ENCODE data around the gene HIPK2. TPM values are rescaled to one million over a fixed set of nuclear protein-coding genes. Genes with fewer than 3 reads are reported as not detected.

HIPK2 gene
- total and polyA plus RNA-seq, 2 donors: 8.5 to 9.8 TPM

- DNase-seq (ENCODE audit: extremely low spot score): no peak
- WGBS: 86% methylated on average over 3 of the region's 3 CpGs
- Histone ChIP-seq H3K4me1 (ENCODE audit: insufficient read depth) (no peaks in the 10 kb centered on the region), H3K4me3 (ENCODE audit: low read depth, low read length) (no peak overlapping the region), H3K36me3 (ENCODE audit: insufficient read depth) (no peaks in the 10 kb centered on the region), H3K27ac (ENCODE audit: low read depth) (no peak overlapping the region)
Measured at GRCh38 chr7:139807009-139807408, 29.2 kb upstream of the HIPK2 start.

DNA sequence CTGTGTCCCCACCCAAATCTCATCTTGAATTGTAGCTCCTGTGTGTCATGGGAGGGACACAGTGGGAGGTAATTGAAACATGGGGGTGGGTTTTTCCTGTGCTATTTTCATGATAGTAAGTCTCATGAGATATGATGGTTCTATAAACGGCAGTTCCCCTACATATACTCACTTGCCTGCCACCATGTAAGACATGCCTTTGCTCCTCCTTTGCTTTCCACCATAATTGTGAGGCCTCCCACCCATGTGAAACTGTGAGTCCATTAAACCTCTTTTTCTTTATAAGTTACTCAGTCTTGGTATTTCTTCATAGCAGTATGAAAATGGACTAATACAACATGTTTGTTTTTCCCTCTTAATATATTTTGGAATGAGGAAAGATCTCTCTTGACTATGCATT lies 26.8 kb upstream of the HIPK2 start:
- H3K4me3 ChIP-seq (ENCODE audit: low read depth, low read length): no peak overlapping the region
- WGBS: 90% methylated on average over 1 of the region's 1 CpG

GRCh38 chr7:139799586-139799985 lies 21.8 kb upstream of the HIPK2 start:
- no peak overlapping the region for H3K27ac ChIP-seq (ENCODE audit: low read depth)
- 65% methylated on average over 2 of the region's 2 CpGs for whole genome bisulfite sequencing
- no peaks in the 10 kb centered on the region for H3K36me3 ChIP-seq (ENCODE audit: insufficient read depth)
- H3K4me3 ChIP-seq (ENCODE audit: low read depth, low read length): no peak overlapping the region
- DNase-seq (ENCODE audit: extremely low spot score): no peak
- H3K4me1 ChIP-seq (ENCODE audit: insufficient read depth): no peaks in the 10 kb centered on the region

More for the DNA sequence above, 26.8 kb upstream of the HIPK2 start:
- no peak overlapping the region for H3K27ac ChIP-seq (ENCODE audit: low read depth)
- no peaks in the 10 kb centered on the region for H3K4me1 ChIP-seq (ENCODE audit: insufficient read depth)
- H3K36me3 ChIP-seq (ENCODE audit: insufficient read depth): no peaks in the 10 kb centered on the region
- no peak for DNase-seq (ENCODE audit: extremely low spot score)

DNA sequence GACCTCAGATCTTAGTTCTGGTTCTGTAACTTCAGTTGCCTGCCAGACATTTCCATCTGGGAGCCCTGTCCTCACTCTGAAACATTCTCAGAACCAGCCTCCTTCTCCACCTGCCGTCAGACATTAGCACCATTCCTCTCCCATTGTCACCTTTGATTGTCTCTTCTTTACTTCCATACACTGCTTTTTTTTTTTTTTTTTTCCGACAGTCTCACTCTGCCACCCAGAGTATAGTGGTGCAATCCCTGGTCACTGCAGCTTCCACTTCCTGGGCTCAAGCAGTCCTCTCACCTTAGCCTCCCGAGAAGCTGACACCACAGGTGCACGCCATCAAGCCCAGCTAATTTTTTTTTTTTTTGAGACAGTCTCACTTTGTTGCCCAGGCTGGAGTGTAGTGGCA lies 21.1 kb upstream of the HIPK2 start:
- 68% methylated on average over 4 of the region's 4 CpGs for WGBS
- DNase-seq (ENCODE audit: extremely low spot score): no peak
- Histone ChIP-seq H3K36me3 (ENCODE audit: insufficient read depth) (no peaks in the 10 kb centered on the region), H3K27ac (ENCODE audit: low read depth) (no peak overlapping the region), H3K4me1 (ENCODE audit: insufficient read depth) (no peaks in the 10 kb centered on the region), H3K4me3 (ENCODE audit: low read depth, low read length) (no peak overlapping the region)

DNA sequence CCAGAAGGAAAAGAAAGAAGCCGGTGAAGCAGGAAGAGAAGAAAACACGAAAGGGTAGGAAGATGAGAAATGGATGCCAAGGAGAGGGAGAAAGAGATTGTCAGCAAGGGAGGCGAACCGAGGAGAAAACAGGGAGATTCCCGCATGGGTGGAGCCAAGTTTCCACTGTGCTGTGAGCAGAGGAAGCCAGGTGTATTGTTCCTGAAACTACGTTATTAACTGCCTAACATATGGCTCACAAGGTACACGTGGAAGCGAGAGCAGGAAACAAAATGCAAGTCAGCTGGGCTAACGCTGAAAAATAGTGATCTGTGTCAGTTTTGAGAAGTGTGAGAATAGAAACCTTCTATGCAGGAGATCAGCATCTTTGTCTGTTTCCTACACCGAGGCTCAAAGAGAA lies 20.4 kb upstream of the HIPK2 start:
- no peak overlapping the region for H3K4me3 ChIP-seq (ENCODE audit: low read depth, low read length)
- no peaks in the 10 kb centered on the region for H3K4me1 ChIP-seq (ENCODE audit: insufficient read depth)
- H3K36me3 ChIP-seq (ENCODE audit: insufficient read depth): no peaks in the 10 kb centered on the region
- 60% methylated on average over 10 of the region's 10 CpGs for WGBS
- DNase-seq (ENCODE audit: extremely low spot score): no peak
- no peak overlapping the region for H3K27ac ChIP-seq (ENCODE audit: low read depth)

GRCh38 chr7:139797607-139798006 lies 19.8 kb upstream of the HIPK2 start:
- DNase-seq (ENCODE audit: extremely low spot score): no peak
- H3K4me3 ChIP-seq (ENCODE audit: low read depth, low read length): no peak overlapping the region
- H3K27ac ChIP-seq (ENCODE audit: low read depth): no peak overlapping the region
- H3K4me1 ChIP-seq (ENCODE audit: insufficient read depth): no peaks in the 10 kb centered on the region
- WGBS: 81% methylated on average over 2 of the region's 2 CpGs
- H3K36me3 ChIP-seq (ENCODE audit: insufficient read depth): no peaks in the 10 kb centered on the region

DNA sequence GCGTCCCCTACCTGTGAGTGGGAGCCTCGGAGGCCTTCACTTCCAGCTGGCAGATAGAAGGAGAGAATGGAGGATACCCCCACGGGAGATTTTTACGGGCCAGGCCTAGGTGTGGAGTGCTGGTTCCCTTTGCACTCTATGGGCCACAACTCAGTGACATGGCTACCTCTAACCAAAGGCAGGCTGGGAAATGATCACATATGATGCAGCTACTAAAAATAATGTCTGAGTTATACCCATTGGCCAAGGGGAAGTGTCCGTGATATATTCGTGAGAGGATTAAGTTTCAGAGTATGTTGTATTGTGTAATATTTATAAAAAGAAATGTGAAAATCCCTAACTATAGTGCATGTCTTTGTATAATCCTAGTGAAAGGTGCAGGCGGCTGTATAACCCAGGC lies 13.5 kb upstream of the HIPK2 start:
- Histone ChIP-seq H3K4me1 (ENCODE audit: insufficient read depth) (no peaks in the 10 kb centered on the region), H3K27ac (ENCODE audit: low read depth) (no peak overlapping the region), H3K36me3 (ENCODE audit: insufficient read depth) (no peaks in the 10 kb centered on the region), H3K4me3 (ENCODE audit: low read depth, low read length) (no peak overlapping the region)
- WGBS: 90% methylated on average over 7 of the region's 7 CpGs
- no peak for DNase-seq (ENCODE audit: extremely low spot score)

DNA sequence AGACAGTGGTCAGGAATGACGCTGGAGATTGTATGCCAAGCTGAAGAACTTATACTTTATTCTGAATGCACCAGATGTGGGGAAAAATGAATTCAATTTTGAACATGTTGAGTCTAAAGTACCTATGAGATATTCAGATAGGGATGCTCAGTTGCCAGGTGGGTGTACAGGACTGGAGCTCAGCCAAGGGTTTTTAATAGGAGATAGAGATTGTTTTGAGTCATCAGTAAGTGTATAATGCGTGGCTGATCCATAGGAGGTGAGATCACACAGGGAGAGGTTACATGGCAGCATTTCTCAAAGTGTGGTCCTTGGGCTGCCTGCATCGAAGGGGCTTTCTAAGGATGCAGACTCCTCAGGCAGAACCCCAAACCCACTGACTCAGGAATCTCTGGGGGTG lies 6.8 kb upstream of the HIPK2 start:
- Histone ChIP-seq H3K27ac (ENCODE audit: low read depth) (no peak overlapping the region), H3K36me3 (ENCODE audit: insufficient read depth) (no peaks in the 10 kb centered on the region), H3K4me1 (ENCODE audit: insufficient read depth) (no peaks in the 10 kb centered on the region), H3K4me3 (ENCODE audit: low read depth, low read length) (no peak overlapping the region)
- 84% methylated on average over 3 of the region's 3 CpGs for WGBS
- no peak for DNase-seq (ENCODE audit: extremely low spot score)

- WGBS: 65% methylated on average over 3 of the region's 3 CpGs
- Histone ChIP-seq H3K36me3 (ENCODE audit: insufficient read depth) (no peaks in the 10 kb centered on the region), H3K27ac (ENCODE audit: low read depth) (no peak overlapping the region), H3K4me3 (ENCODE audit: low read depth, low read length) (no peak overlapping the region), H3K4me1 (ENCODE audit: insufficient read depth) (no peaks in the 10 kb centered on the region)
- no peak for DNase-seq (ENCODE audit: extremely low spot score)
Measured at GRCh38 chr7:139783647-139784385, 6.0 kb upstream of the HIPK2 start.

- no peaks in the 10 kb centered on the region for H3K36me3 ChIP-seq (ENCODE audit: insufficient read depth)
- no peak overlapping the region for H3K4me3 ChIP-seq (ENCODE audit: low read depth, low read length)
- no peak for DNase-seq (ENCODE audit: extremely low spot score)
- WGBS: 91% methylated on average over 3 of the region's 3 CpGs
- peaks cover 2% of the 10 kb centered on the region for H3K4me1 ChIP-seq (ENCODE audit: insufficient read depth)
- no peak overlapping the region for H3K27ac ChIP-seq (ENCODE audit: low read depth)
Measured at GRCh38 chr7:139782932-139783331, 5.1 kb upstream of the HIPK2 start.

GRCh38 chr7:139777133-139777891 lies 486 bp downstream of the HIPK2 start:
- Histone ChIP-seq H3K4me1 (ENCODE audit: insufficient read depth) (peaks cover 7% of the 10 kb centered on the region), H3K4me3 (ENCODE audit: low read depth, low read length) (peak overlapping the region; percentile 100), H3K36me3 (ENCODE audit: insufficient read depth) (no peaks in the 10 kb centered on the region), H3K27ac (ENCODE audit: low read depth) (peak overlapping the region; percentile 94)
- under 1% methylated on average over 99 of the region's 102 CpGs for WGBS
- no peak for DNase-seq (ENCODE audit: extremely low spot score)

- peak; percentile 14 for DNase-seq (ENCODE audit: extremely low spot score)
- H3K4me1 ChIP-seq (ENCODE audit: insufficient read depth): peaks cover 7% of the 10 kb centered on the region
Measured at GRCh38 chr7:139776486-139777132, 1.2 kb downstream of the HIPK2 start.

DNA sequence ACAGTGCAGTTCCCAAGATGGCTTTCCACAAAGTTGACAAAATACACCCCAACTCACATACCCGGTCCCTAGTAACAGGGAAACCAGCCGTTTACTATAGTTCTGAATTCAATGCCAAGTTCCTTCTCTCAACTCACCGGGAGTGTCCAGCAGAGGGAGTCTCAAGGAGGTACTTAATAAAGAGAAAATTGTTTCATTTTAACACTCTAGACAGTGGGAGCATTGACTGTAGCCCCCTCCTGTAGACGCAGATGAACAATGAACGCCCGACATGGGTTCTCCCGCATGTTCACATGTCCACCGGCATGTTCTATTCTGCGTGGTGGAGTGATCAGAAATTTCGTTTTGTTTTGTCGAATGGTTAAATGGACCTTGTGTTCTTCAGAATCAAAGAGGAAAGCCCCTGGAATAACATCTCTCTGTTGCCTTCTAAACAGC lies 1.9 kb downstream of the HIPK2 start:
- Histone ChIP-seq H3K4me1 (ENCODE audit: insufficient read depth) (peaks cover 7% of the 10 kb centered on the region), H3K4me3 (ENCODE audit: low read depth, low read length) (peak overlapping the region; percentile 100), H3K36me3 (ENCODE audit: insufficient read depth) (no peaks in the 10 kb centered on the region), H3K27ac (ENCODE audit: low read depth) (no peak overlapping the region)
- peak; percentile 69 for DNase-seq (ENCODE audit: extremely low spot score)
- WGBS: 2% methylated on average over 11 of the region's 11 CpGs

More at GRCh38 chr7:139776486-139777132, 1.2 kb downstream of the HIPK2 start:
- H3K36me3 ChIP-seq (ENCODE audit: insufficient read depth): no peaks in the 10 kb centered on the region
- H3K4me3 ChIP-seq (ENCODE audit: low read depth, low read length): peak overlapping the region; percentile 100
- under 1% methylated on average over 26 of the region's 26 CpGs for WGBS
- peak overlapping the region; percentile 94 for H3K27ac ChIP-seq (ENCODE audit: low read depth)

DNA sequence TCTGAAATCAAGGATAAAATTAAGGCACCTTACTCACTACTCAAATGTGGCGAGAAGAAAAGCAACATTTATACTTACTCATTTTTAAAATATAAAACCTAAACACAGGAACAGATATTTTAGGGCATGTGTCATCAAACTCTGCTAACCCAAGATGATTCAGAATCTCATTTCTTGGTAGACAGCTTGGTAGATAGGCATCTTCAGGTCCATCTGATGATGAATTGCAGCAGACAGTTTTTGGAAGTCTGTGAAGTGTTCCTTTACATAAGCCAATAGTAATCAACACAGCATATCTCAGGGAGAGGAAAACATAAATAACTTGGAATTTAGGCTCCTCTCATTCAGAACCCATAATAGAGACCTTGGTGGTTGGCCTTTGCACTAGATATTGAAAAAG lies 3.4 kb downstream of the HIPK2 start:
- no peak overlapping the region for H3K27ac ChIP-seq (ENCODE audit: low read depth)
- WGBS: 87% methylated on average over 1 of the region's 1 CpG
- H3K4me3 ChIP-seq (ENCODE audit: low read depth, low read length): no peak overlapping the region
- H3K36me3 ChIP-seq (ENCODE audit: insufficient read depth): no peaks in the 10 kb centered on the region
- DNase-seq (ENCODE audit: extremely low spot score): no peak
- peaks cover 7% of the 10 kb centered on the region for H3K4me1 ChIP-seq (ENCODE audit: insufficient read depth)
